H1 (cell line): Measurements from ENCODE around the gene RPL14. TPM values are rescaled to one million over a fixed set of nuclear protein-coding genes. Genes with fewer than 3 reads are reported as not detected.

Source experiments
- BCL11A ChIP-seq, 2 experiments: IDR thresholded peaks; one replicate each; pipeline ENCODE4 v1.6.1; 2011; ENCODE audit warnings: low read depth in 2 of 2, low read length in 2 of 2, mild to moderate bottlenecking in 2 of 2
- CTBP2 ChIP-seq: IDR thresholded peaks from 2 replicates; pipeline ENCODE4 v1.7.0; 2011; ENCODE audit warnings: borderline replicate concordance, mild to moderate bottlenecking, moderate library complexity, mixed read lengths, low read length; ENCODE audit not compliant: insufficient read depth, insufficient read length
- POLR2AphosphoS5 ChIP-seq: IDR thresholded peaks from 2 replicates; pipeline ENCODE4 v1.6.1; 2011; ENCODE audit warnings: low read depth, low read length
- SUZ12 ChIP-seq: fragments of 200-600 bp; sonication (generic); IDR thresholded peaks from 2 replicates; pipeline ENCODE4 v1.6.1; 2012; ENCODE audit warnings: mild to moderate bottlenecking, inconsistent platforms, low read length, moderate library complexity, mixed read lengths
- polyA plus RNA-seq, 7 experiments: library from polyadenylated mRNA; depleted of rRNA in 3 of 7; stranded (reverse) in 5 of 7; unstranded in 2 of 7; fragments of >200 nt in 5 of 7; fragments of 200-250 nt in 2 of 7; gene quantifications; 1 replicate in 5 of 7; 2 replicates in 1 of 7; 4 replicates in 1 of 7; pipeline versions ENCODE4 v1.2.1 to v1.2.3, GENCODE V29; 2011 to 2013; ENCODE audit warnings: missing spikeins in 2 of 7, mixed read lengths in 2 of 7
- total RNA-seq: library from RNA; stranded (reverse); fragmentation: NEBNext Ultra II Directional; extraction: Animal tissue kit (Norgen Biotek cat#: 25700); gene quantifications from 2 replicates; pipeline ENCODE4 v1.2.1, GENCODE V29; 2021
- TF ChIP-seq, protein P1 (sequence below): IDR thresholded peaks from 2 replicates; pipeline ENCODE4 v1.6.1; 2012; ENCODE audit warnings: low read length, inconsistent platforms
- TF ChIP-seq, protein P2 (sequence below), 3 experiments: IDR thresholded peaks; 1 replicate in 2 of 3; 2 replicates in 1 of 3; pipeline versions ENCODE4 v1.5.1 to v1.6.1; 2011; ENCODE audit warnings: low read length in 3 of 3, mild to moderate bottlenecking in 3 of 3, inconsistent platforms in 2 of 3, low read depth in 1 of 3, moderate library complexity in 1 of 3; ENCODE audit not compliant: insufficient read depth in 1 of 3; ENCODE audit errors: control extremely low read depth in 1 of 3

The RPL14 gene
- total and polyA plus RNA-seq, 2 of the 8 experiments (the other 6 are each of a cell fraction or from before 2014, with no cell fraction given), result 1,192 to 2,341 TPM

DNA sequence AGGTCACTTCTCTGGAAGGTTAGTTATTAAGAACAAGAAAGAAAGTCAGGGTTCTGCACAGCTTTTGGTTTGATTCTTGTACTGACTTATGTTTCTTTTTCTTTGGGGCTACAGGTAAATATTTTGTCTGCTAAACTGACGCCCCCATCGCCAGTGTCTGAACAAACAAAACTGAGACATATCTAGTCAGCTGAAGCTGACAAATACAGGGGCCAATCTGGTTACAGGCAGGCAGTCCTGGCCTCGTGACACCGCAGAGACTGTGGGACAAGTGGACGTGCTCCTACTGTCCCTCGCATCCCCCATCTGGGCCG lies 4.6 kb upstream of the RPL14 start (continued):
- TF ChIP-seq, protein P1, sequence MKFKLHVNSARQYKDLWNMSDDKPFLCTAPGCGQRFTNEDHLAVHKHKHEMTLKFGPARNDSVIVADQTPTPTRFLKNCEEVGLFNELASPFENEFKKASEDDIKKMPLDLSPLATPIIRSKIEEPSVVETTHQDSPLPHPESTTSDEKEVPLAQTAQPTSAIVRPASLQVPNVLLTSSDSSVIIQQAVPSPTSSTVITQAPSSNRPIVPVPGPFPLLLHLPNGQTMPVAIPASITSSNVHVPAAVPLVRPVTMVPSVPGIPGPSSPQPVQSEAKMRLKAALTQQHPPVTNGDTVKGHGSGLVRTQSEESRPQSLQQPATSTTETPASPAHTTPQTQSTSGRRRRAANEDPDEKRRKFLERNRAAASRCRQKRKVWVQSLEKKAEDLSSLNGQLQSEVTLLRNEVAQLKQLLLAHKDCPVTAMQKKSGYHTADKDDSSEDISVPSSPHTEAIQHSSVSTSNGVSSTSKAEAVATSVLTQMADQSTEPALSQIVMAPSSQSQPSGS, result no peak
- TF ChIP-seq SUZ12 (no peak), CTBP2 (no peak), BCL11A (IDR thresholded peaks at IDR 0.05; ENCODE audit: low read depth in 2 of 2, low read length in 2 of 2) (no peak), POLR2AphosphoS5 (no peak)
- TF ChIP-seq, protein P2, sequence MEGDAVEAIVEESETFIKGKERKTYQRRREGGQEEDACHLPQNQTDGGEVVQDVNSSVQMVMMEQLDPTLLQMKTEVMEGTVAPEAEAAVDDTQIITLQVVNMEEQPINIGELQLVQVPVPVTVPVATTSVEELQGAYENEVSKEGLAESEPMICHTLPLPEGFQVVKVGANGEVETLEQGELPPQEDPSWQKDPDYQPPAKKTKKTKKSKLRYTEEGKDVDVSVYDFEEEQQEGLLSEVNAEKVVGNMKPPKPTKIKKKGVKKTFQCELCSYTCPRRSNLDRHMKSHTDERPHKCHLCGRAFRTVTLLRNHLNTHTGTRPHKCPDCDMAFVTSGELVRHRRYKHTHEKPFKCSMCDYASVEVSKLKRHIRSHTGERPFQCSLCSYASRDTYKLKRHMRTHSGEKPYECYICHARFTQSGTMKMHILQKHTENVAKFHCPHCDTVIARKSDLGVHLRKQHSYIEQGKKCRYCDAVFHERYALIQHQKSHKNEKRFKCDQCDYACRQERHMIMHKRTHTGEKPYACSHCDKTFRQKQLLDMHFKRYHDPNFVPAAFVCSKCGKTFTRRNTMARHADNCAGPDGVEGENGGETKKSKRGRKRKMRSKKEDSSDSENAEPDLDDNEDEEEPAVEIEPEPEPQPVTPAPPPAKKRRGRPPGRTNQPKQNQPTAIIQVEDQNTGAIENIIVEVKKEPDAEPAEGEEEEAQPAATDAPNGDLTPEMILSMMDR (IDR thresholded peaks at IDR 0.05; ENCODE audit: control extremely low read depth in 1 of 3, insufficient read depth in 1 of 3, low read depth in 1 of 3, low read length in 3 of 3), result no peak
- TF ChIP-seq, all 59 proteins: peak for 0
